Uterus (tissue), 4 donors: ENCODE measurements around the gene MROH2A. TPM values are rescaled to one million over a fixed set of nuclear protein-coding genes. Genes with fewer than 3 reads are reported as not detected.

Source experiments
- DNase-seq, 2 donors: peaks; one replicate each; pipeline ENCODE4 v3.0.0-alpha.2; 2019 to 2020
- H3K27ac ChIP-seq, 2 donors: fragments of 200-600 bp; sonication (generic); 1 replicate in 1 of 2; 2 replicates in 1 of 2; pipeline ENCODE4 v1.5.1; 2016 to 2018
- H3K27me3 ChIP-seq, 2 donors: fragments of 200-600 bp; sonication (generic); one replicate each; pipeline ENCODE4 v1.5.1; 2018 to 2019; ENCODE audit warnings: control low read depth in 1 of 2
- H3K36me3 ChIP-seq, 2 donors: fragments of 200-600 bp; sonication (generic); one replicate each; pipeline ENCODE4 v1.5.1; 2019; ENCODE audit warnings: control low read depth in 1 of 2
- H3K4me1 ChIP-seq, 2 donors: fragments of 200-600 bp; sonication (generic); one replicate each; pipeline ENCODE4 v1.5.1; 2018 to 2019; ENCODE audit warnings: control low read depth in 1 of 2
- H3K4me3 ChIP-seq, 2 donors: fragments of 200-600 bp; sonication (generic); 1 replicate in 1 of 2; 2 replicates in 1 of 2; pipeline ENCODE4 v1.5.1; 2018 to 2019; ENCODE audit warnings: mild to moderate bottlenecking in 1 of 2
- H3K9me3 ChIP-seq, 2 donors: fragments of 200-600 bp; sonication (generic); one replicate each; pipeline ENCODE4 v1.5.1; 2019; ENCODE audit warnings: control low read depth in 1 of 2
- POLR2A ChIP-seq, 2 donors: fragments of 450-650 bp; IDR thresholded peaks; one replicate each; pipeline ENCODE4 v1.6.1; 2016; ENCODE audit warnings: antibody characterized with exemption in 2 of 2, mild to moderate bottlenecking in 1 of 2, moderate library complexity in 1 of 2
- intact Hi-C: fragments of 100-400 bp; cut with DNase I; formaldehyde crosslinking; loops from one replicate; pipeline ENCODE4 v1.15.1; 2023; ENCODE audit warnings: low total_unique reads
- total RNA-seq, 4 donors: library from RNA; depleted of rRNA in 3 of 4; stranded (reverse); fragments of >200 nt in 3 of 4; gene quantifications; one replicate each; pipeline versions ENCODE4 v1.1.0 to v1.2.4, GENCODE V29; 2014 to 2023
- TF ChIP-seq, protein P1 (sequence below), 4 experiments: fragments of 200-600 bp in 2 of 4; fragments of 450-650 bp in 2 of 4; sonication (generic) in 2 of 4; IDR thresholded peaks; one replicate each; pipeline ENCODE4 v1.5.1; 2016 to 2019; ENCODE audit warnings: antibody characterized with exemption in 4 of 4, mild to moderate bottlenecking in 2 of 4, moderate library complexity in 1 of 4
- donor health status: DM: yes; HTN: yes; CAD: no.

The MROH2A gene
- total RNA-seq, 4 donors from 2014 or later, result not detected

DNA sequence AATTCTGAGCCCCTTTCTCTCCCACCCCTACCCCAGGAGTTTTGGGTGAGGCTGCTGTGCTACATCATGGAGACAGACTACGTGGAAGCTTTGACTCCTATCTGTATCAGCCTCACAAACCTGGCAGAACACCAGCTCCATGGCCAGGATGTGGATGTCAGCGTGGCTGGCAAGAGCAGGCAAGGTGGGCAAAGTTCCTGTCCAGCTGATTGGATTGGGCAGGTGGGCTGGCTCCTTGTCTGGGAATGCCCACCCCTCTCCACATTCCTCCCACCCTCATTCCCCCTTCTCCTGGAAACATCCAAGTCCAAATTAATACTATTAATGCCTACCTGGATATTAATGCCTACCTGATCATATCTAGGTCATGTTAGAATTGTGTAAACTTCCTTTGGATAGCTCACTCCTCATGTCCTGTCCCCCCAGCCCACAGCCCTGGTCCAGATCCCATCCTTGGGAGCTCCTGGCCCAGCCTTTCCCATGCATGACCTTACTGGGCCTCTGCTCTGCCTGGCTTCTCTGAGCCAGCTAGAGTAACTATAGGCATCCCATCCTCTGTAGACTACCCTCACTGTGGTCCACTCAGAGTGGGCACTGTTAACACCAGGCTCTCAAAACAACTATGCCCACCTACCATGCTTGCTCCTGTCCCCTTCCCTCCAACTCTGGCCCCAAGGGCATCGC lies 24.1 kb downstream of the MROH2A start:
- Histone ChIP-seq H3K36me3 (no peaks in the 10 kb centered on the region), H3K4me3 (no peak overlapping the region), H3K27me3 (no peaks in the 10 kb centered on the region), H3K9me3 (no peaks in the 10 kb centered on the region), H3K27ac (no peak overlapping the region), H3K4me1 (no peaks in the 10 kb centered on the region)
- intact Hi-C loops, result no loop called here
- no peak for TF ChIP-seq POLR2A (IDR thresholded peaks at IDR 0.05)
- TF ChIP-seq, protein P1, sequence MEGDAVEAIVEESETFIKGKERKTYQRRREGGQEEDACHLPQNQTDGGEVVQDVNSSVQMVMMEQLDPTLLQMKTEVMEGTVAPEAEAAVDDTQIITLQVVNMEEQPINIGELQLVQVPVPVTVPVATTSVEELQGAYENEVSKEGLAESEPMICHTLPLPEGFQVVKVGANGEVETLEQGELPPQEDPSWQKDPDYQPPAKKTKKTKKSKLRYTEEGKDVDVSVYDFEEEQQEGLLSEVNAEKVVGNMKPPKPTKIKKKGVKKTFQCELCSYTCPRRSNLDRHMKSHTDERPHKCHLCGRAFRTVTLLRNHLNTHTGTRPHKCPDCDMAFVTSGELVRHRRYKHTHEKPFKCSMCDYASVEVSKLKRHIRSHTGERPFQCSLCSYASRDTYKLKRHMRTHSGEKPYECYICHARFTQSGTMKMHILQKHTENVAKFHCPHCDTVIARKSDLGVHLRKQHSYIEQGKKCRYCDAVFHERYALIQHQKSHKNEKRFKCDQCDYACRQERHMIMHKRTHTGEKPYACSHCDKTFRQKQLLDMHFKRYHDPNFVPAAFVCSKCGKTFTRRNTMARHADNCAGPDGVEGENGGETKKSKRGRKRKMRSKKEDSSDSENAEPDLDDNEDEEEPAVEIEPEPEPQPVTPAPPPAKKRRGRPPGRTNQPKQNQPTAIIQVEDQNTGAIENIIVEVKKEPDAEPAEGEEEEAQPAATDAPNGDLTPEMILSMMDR (IDR thresholded peaks at IDR 0.05), result no peak
- no peak for DNase-seq

DNA sequence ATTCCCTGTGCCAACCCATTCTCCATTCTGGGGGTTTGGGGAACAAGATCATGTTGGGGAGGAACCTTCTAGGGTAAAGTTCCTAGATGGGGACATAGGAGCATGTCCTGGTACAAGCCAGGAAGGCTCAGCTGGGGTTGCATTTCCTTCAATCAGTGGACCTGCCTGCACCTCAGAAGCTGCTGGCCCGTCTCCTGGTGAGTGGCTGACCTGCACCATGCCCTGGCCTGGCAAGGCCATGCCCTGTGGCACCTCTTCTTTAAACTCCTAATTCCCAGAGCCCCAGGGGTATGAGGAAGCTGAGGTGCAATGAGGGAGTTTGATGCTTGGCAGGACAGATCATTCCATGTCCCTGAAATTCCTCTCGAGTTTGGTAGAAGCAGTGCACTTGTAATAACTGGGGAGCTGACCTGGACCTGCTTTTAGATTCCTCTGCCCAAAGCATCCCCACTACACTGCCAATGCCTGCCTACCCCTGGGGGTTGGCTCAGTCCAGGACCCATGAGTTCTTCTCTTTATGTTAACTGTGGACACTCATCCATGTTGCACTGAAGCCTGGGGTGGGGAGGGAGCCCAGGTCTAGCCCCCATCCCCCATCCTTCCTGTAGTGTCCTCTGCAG lies 25.3 kb downstream of the MROH2A start:
- Histone ChIP-seq H3K4me3 (no peak overlapping the region), H3K27ac (no peak overlapping the region), H3K36me3 (no peaks in the 10 kb centered on the region), H3K27me3 (no peaks in the 10 kb centered on the region), H3K4me1 (no peaks in the 10 kb centered on the region), H3K9me3 (no peaks in the 10 kb centered on the region)
- DNase-seq, result no peak
- no peak for TF ChIP-seq POLR2A (IDR thresholded peaks at IDR 0.05)
- TF ChIP-seq, protein P1 (IDR thresholded peaks at IDR 0.05), result no peak
- intact Hi-C loops, result no loop called here

DNA sequence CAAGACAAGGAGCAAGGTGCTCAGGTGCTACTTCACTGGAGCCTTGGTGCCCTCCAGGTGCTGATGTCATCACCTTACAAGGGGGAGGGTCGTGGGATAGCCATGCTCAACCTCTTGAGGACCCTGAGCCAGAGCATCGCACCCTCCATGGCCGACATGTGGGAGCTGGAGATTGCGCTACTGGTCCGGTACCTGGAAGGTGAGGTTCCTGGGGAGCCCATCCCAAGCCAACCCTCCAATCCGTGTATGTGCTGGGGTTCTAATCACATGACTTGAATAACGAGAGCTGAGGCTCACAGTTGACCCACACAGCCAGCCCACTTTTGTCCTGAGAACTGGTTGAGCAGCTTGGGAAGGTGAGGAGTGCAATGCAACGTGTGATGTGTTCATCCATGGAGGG lies 25.9 kb downstream of the MROH2A start:
- no peak overlapping the region for H3K4me3 ChIP-seq
- H3K36me3 ChIP-seq, result no peaks in the 10 kb centered on the region
- H3K4me1 ChIP-seq, result no peaks in the 10 kb centered on the region
- H3K27ac ChIP-seq, result no peak overlapping the region
- no peak for DNase-seq
- intact Hi-C loops, result no loop called here
- no peaks in the 10 kb centered on the region for H3K27me3 ChIP-seq
- no peak for TF ChIP-seq POLR2A (IDR thresholded peaks at IDR 0.05)
- TF ChIP-seq, protein P1 (IDR thresholded peaks at IDR 0.05), result no peak
- no peaks in the 10 kb centered on the region for H3K9me3 ChIP-seq

GRCh38 chr2:233807215-233807865 lies 29.2 kb downstream of the MROH2A start:
- no peak for TF ChIP-seq POLR2A (IDR thresholded peaks at IDR 0.05)
- TF ChIP-seq, protein P1 (IDR thresholded peaks at IDR 0.05), result no peak
- H3K4me1 ChIP-seq, result no peaks in the 10 kb centered on the region
- intact Hi-C loops, result no loop called here

More at GRCh38 chr2:233807215-233807865, 29.2 kb downstream of the MROH2A start:
- DNase-seq, result no peak
- Histone ChIP-seq H3K4me3 (no peak overlapping the region), H3K9me3 (no peaks in the 10 kb centered on the region), H3K27me3 (no peaks in the 10 kb centered on the region), H3K36me3 (no peaks in the 10 kb centered on the region), H3K27ac (no peak overlapping the region)
